ENCODE data around the gene PARD3B. TPM values are rescaled to one million over a fixed set of nuclear protein-coding genes. Genes with fewer than 3 reads are reported as not detected.

The PARD3B gene
- total and polyA plus RNA-seq, 2 of the 4 experiments (the other 2 are of a cell fraction): 3.3 to 15.6 TPM

- Histone ChIP-seq H4K91ac (ENCODE audit: insufficient read depth, low read depth, low read length) (no peak overlapping the region), H3K4me2 (ENCODE audit: low read depth, low read length) (no peak overlapping the region), H2BK120ac (ENCODE audit: low read depth, low read length) (no peak overlapping the region), H4K8ac (ENCODE audit: low read depth in 2 of 2, low read length in 2 of 2) (no peak overlapping the region), H3K4ac (ENCODE audit: low read depth, low read length) (no peak overlapping the region), H2BK5ac (ENCODE audit: low read depth, low read length, poor library complexity, severe bottlenecking) (no peak overlapping the region), H2AK5ac (ENCODE audit: low read depth, low read length) (no peak overlapping the region), H3K56ac (ENCODE audit: extremely low read depth, insufficient read depth, low read length) (no peak overlapping the region), H3K14ac (replicated peaks; ENCODE audit: low read depth, low read length) (no peak overlapping the region), H2AFZ (replicated peaks; ENCODE audit: low read length, poor library complexity) (no peak overlapping the region), H2BK15ac (ENCODE audit: low read depth, low read length) (no peak overlapping the region), H3K9me1 (ENCODE audit: insufficient read depth, low read length) (no peaks in the 10 kb centered on the region), H3K79me1 (ENCODE audit: low read depth in 1 of 2, low read length in 2 of 2) (no peaks in the 10 kb centered on the region; a peak in 1 of 4 replicates), H3K18ac (ENCODE audit: low read depth, low read length) (no peak overlapping the region), H3K9ac (ENCODE audit: low read depth, low read length) (no peak overlapping the region), H4K5ac (ENCODE audit: low read depth, low read length) (no peak overlapping the region), H4K20me1 (ENCODE audit: insufficient read depth, low read length) (no peaks in the 10 kb centered on the region; the same call in 1 of the 2 replicates), H3K23ac (ENCODE audit: low read depth, low read length) (no peak overlapping the region), H2BK20ac (ENCODE audit: low read depth, low read length) (no peak overlapping the region), H3K4me1 (ENCODE audit: control insufficient read depth, insufficient read depth, low read length) (peaks cover 6% of the 10 kb centered on the region; the same call in 1 of the 2 replicates), H3K27me3 (ENCODE audit: control insufficient read depth, insufficient read depth, low read length) (peaks cover 2% of the 10 kb centered on the region; the same call in 1 of the 2 replicates), H3K4me3 (ENCODE audit: insufficient read depth, low read depth, low read length) (no peak overlapping the region), H2AK9ac (replicated peaks; ENCODE audit: low read depth, low read length, poor library complexity) (no peak overlapping the region), H3K36me3 (ENCODE audit: control insufficient read depth, insufficient read depth, low read length) (no peaks in the 10 kb centered on the region), H3K27ac (ENCODE audit: insufficient read depth, low read length) (no peak overlapping the region), H3K9me3 (ENCODE audit: control insufficient read depth, insufficient read depth, low read length) (no peaks in the 10 kb centered on the region)
- TF ChIP-seq CHD1 (IDR thresholded peaks at IDR 0.05; ENCODE audit: low read depth, low read length) (no peak), SMC3 (IDR thresholded peaks at IDR 0.05; ENCODE audit: low read depth, low read length) (no peak), FOS (IDR thresholded peaks at IDR 0.05; ENCODE audit: low read depth, low read length) (no peak), CTCF (conservative IDR thresholded peaks at IDR 0.05; ENCODE audit: low read depth, low read length) (no peak), RAD21 (IDR thresholded peaks at IDR 0.05; ENCODE audit: low read length) (no peak), NFE2L2 (IDR thresholded peaks at IDR 0.05; ENCODE audit: low read depth, low read length) (no peak), MAFK (IDR thresholded peaks at IDR 0.05; ENCODE audit: low read depth, low read length) (no peak), USF2 (IDR thresholded peaks at IDR 0.05; ENCODE audit: low read depth, low read length) (no peak), RFX5 (IDR thresholded peaks at IDR 0.05; ENCODE audit: low read depth, low read length) (no peak), RCOR1 (IDR thresholded peaks at IDR 0.05; ENCODE audit: insufficient replicate concordance, low read length) (no peak), CEBPB (IDR thresholded peaks at IDR 0.05; ENCODE audit: low read depth, low read length) (no peak), MXI1 (IDR thresholded peaks at IDR 0.05; ENCODE audit: borderline replicate concordance, low read depth, low read length) (no peak), BHLHE40 (IDR thresholded peaks at IDR 0.05; ENCODE audit: low read depth, low read length) (no peak), ELK1 (IDR thresholded peaks at IDR 0.05; ENCODE audit: borderline replicate concordance, low read depth, low read length) (no peak), POLR2A (IDR thresholded peaks at IDR 0.05; ENCODE audit: low read depth, low read length) (no peak), MAZ (IDR thresholded peaks at IDR 0.05; ENCODE audit: borderline replicate concordance, low read depth, low read length) (no peak)
- ChIA-PET CTCF (interaction anchor here (0.6 kb wide), 1 partner anchor 27 kb away, joined by 3 read pairs; no protein-coding TSS in a partner anchor), POLR2A (ENCODE audit: unreplicated experiment) (no interaction called here)
- in situ Hi-C loops (cut with MboI; ENCODE audit: low sequenced_read_pairs): no loop called here
- dilution Hi-C loops (cut with HindIII; ENCODE audit: low sequenced_read_pairs, unreplicated experiment): no loop called here
- ATAC-seq (ENCODE audit: low read depth): no peak
- no peak for DNase-seq
- no TSS peak for BruUV-seq (replicated peaks)
- no CpG with 5 or more reads among the region's 2 CpGs for WGBS, 2 experiments (ENCODE audit: extremely low coverage in 2 of 2, insufficient read length in 1 of 2)
- intact Hi-C loops (cut with micrococcal nuclease): no loop called here
These were observed 825.5 kb downstream of the PARD3B start for GRCh38 chr2:205370726-205371125.
